HG03095 (cell line): Measurements from ENCODE around the gene HADH.
A peak's percentile ranks its signal among the peaks of the same experiment; 100 is the strongest.
"Not testable (repeated sequence)": the region's sequence is repeated elsewhere in the genome, so short reads cannot be mapped to it uniquely, and the experiment has no call there.

Source experiments
- ATAC-seq: cut with Tn5 transposase; IDR thresholded peaks from one replicate; pipeline ENCODE4 v1.9.1; 2021; ENCODE audit warnings: moderate library complexity; ENCODE audit not compliant: unreplicated experiment

Gene HADH

DNA sequence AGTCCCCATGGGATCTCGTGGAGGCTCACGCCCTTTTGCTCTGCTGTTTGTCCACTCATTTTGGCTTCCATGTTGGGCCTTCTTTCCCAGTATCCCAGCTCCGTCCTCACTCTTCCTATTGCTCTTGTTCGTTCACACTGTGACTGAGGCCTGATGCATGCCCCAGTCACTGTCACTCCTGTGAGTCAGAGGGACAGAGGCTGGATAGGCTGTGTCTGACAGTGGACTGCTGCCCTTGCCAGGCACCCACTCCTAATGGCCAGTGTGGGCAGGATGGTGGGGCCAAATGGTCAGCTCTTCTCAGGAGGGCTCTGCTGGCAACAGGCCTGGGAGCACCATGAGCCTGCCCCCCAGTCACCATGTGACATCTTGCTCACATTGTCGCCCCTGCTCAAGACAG is 40.0 kb downstream of the HADH start:
- ATAC-seq = no peak

DNA sequence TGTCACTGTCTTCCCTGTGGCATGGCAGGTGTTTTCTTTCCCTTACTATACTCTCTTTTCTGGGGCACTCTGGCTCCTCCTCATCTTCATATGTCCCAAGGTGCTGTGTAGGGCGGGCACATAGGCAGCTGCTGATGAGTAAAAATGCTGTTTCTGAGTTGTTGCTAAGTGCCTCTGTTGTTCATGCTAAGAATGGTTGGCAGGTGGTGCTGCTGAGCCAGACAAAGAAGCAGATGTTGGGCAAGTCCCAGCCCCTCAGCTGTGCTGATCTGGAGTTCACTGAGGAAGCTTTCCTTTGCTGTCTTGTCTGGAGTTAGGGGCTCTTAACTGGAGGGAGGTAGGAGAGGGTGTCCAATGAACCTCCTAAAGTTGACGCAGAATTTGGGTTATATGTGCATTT is 40.6 kb downstream of the HADH start:
- ATAC-seq = peak; percentile 96

DNA sequence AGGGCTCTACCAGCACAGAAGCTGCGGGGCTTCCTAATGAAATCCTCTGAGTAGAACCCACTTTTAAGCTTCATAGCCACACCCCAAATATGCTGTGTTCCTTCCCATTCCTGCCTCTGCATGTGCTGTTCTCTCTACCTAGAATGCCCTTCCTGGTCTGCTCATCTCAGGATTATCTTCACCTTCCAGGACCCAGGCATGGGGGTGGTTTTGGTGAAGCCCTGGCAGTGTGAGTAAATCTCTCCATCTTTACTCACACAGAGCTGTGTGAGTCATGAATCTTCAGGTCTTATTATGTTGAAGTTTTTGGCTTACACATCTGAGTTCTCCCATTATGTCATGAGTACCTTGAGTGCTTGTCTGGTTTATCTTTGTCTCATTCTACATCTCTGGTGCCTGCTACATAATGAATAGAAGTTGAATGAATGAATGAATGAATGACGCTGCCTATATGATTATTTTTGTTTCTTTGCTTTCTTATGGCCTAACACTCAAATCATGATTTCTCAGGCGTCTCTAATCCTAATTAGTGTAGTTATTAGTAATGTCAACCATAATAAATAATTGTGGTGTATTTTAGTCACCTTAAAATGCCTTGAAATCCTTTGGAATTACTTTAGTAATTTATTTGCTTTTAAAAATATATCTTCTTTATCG is 41.9 kb downstream of the HADH start:
- no peak for ATAC-seq

DNA sequence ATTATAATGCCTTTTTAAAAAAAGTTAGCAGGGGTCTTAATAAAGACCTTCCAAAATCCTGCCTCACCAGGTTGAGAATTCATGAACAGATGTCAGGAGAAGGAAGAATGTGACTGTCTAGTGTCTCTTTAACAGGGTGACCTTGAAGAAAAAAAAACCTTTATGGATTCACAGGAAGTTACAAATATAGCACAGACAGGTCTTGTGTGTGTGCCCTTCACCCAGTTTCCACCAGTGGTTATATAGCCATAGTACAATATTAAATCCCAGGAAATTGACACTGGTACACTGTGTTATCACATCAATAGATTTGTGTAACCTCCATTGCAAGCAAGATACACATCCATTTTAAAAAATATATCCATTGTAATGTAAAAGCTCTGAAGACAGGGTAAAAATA is 43.7 kb downstream of the HADH start:
- no peak for ATAC-seq

DNA sequence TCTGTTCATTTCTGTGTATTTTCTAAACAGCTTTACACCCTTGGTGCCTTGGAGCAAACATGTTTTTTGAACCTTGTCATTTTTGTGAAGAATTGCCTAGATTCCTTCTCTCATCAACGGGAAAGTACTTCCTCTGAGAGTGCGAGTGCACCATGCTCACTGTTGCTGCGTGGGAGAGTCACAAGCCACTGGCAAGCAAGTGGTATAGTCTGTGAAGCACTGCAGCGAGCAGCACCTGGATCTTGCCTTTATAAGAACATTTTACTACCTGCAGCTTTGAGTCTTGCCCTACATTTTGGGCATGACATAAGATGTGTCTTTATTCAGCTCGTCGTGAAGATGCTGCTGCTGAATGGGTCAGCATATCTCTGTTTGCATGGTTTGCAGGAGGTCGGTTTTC is 44.9 kb downstream of the HADH start:
- no peak for ATAC-seq

DNA sequence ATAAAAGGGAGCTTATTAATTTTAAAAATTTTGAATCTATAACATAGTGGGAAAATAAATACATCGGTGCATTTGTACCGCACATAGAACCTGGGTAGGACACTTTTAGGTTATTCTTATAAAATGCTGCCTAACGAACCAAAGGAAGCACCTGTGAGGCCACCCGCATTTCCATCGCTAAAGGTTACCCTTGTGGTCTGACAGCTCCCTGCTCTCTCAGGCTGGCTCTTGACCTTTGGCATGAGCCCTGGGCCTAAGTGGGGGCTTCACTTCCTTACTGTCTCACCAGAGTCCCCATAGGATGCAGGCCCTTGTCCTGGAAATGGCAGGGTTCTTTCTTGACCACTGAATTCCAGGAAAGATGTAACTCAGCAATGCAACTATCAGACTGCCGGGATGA is 46.0 kb downstream of the HADH start:
- ATAC-seq = peak; percentile 21

DNA sequence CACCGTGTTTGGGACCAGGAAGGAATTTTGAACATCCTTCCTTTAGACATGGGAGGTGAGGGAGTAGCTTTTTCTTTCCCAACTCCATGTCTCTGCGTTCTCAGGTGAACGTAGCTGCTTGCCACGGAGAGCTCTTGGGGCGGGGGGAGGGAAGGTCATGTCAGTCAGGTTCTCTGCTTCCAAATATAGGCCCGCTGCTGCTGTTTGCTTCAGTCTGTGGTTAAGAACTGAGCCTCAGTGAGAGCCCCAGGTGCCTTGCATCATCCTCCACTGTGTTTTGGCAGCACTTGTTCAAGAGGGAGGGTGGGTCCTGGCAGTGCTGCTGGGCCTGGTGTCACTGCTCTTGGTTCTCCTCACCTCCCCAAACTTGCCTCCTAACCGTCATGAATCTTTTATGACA is 46.5 kb downstream of the HADH start:
- peak; percentile 96 for ATAC-seq

DNA sequence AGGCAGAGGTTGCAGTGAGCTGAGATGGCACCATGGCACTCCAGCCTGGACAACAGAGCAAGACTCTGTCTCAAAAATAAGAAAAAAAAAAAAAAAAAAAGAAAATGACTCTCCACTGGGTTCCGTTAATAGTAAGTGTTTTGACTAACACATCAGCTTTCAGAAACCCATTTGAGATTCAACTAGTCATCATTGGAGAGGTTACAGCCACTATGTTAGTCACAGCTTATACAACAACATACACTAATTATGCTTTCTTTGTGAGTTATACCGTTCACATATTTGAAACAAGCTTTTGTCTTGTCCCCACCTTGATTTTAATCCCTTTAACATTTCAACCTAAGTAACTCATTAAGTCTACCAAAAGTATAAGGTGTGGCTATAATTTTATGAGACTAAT is 48.2 kb downstream of the HADH start:
- no peak for ATAC-seq

DNA sequence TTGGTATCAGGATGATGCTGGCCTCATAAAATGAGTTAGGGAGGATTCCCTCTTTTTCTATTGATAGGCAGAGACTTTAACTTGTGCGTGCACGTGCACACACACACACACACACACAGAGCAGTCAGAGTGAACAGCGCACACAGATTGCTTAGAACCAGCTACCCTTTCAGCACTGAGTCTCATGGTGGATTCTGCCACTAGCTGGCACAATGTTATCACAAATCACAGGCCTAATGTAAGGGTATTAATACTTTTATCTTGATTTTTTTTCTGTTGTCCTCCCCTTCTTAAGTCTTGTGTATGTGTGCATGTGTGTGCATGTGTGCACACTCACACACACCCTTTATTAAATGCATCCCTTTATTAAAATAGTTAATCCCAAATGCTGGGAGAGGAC is 53.2 kb downstream of the HADH start:
- no peak for ATAC-seq

DNA sequence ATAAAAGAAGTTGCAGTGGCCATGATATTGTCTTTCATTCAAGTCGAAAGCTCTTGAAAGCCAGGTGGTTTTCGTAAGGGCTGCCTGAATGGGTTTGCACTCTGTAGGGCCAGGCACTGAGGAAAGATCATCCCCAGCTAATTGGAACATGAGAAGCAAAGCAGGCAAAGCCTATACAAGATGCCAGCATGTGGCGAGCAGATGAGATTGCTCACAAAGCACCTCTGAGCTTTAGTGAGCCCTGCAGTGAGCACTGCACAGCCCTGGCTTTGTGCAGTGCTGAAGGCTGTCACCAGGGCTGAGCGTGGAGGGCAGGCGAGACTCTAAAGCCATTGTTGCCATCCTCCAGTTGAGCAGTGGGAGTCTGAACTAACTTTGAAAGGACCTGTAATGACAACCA is 53.8 kb downstream of the HADH start:
- ATAC-seq = no peak

DNA sequence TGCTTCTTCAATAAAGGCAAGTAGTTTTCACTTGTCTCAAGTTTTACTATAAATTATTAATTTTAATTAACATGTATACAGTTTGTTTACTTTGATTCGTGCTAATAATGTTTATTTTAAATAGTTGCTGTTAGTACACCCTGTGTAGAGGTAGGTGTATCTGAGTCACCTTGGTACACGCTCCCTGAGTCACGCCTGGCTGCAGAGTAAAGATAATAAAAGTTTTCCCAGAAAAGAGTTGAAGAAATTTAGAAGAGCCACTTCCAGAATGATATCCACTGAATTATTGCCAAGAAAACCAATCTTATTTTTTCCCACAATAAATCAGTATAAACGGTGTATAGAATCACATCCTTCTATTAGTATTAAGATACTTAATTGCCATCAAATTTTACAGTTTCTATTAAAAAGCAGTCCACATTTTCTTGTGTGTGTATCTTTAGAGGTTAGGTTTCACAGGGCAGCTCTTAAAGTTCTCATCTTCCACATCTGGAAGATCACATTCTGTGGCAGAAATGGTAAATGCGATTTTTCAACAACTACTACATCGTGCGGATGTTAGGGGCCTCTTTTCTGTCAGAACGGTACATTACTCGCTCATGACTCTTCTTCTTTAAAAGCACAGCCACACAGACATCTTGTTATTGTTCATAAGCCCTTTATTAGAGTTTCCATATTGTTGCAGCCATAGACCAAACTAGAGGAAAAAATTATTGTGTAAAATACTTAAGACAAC is 55.4 kb downstream of the HADH start:
- ATAC-seq = no peak

DNA sequence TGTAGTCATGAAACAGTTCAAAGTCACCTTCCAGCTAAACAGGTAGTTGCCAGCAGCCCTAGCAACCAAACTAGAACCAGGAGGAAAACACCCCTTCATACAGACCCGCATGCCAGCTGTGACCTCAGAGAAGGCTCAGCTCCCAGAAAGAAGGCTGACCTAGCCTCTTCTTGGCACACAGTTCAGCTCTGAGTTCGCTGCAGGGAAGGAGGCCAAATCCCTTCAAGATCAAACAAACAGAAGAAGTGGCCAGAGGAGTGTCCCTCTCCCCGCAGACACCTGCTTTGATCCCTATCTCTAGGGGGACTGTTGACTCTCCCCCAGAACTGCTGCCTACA is 56.0 kb downstream of the HADH start:
- no peak for ATAC-seq

DNA sequence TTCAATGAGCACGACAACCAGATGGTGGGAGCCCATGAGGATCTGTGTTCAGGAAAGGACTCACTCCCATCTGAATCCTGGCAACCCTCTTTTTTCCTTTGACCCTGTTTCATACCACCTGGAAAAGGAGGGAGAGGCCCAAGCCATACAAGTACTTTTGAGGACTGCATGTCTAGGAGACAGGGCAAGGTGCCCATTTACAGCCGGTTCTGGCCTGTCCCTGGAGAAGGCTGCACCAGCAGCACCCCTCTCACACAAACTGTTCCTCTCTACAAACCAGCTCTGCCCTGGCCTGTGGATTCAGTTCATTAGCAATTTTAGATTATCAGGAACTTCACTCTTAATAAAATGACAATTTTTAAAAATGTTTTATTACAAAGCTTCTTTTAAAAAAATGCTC is 57.5 kb downstream of the HADH start:
- no peak for ATAC-seq

DNA sequence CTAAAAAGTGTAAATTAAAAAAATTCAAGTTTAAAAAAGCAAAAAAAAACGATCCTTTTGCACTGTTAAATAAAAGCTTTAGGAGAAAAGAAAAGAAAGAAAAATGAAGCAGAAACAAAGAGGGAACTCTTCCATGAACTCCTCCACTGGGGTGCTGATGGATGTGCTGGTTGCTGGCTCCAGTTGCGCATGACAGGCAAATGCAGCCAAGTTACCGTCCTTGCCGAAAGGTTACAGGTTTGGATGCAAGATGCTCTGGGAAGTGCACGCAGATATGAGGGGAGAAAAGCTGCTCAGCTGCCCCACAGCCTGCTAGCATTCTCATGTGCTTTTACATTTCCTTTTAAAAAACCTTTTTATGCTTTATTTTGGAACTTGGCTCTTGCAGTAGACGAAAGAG is 58.5 kb downstream of the HADH start:
- ATAC-seq = no peak

DNA sequence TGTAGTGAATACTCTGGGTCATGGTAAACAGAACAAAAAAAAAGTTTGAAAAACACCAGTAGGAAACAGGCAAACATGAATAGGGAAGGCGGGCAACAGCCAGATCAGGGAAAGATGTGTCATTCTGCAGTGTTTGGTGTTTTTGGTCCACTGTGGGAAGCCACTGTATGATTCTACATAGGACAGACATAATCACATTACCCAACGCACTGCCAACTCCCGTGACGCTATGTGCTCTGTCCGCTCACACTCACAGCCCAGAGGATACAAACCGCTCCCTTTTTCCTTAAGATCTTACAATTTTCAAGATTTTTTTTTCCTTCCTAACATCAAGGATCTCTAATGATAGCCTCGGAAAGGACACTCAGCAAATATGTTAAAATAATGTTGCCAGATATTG is 59.3 kb downstream of the HADH start:
- no peak for ATAC-seq

DNA sequence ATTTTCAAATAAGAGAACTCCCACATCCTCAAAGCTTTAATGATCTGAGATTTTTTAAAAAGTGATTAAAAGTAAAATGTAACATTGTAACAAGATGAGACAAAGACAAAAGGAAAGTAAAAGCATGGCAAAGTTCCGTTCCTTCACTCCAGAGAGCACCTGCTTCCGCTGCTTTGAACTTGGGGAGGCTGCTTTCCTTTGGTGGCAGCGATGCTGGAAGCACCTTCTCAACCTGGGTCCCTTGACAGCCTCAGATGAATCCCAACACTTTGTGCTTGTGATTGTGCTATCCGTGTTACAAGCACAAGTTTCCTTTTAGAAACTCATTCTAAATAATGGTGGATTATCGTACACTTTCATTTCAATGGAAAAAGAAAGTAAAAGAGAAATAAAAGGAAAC is 59.7 kb downstream of the HADH start:
- ATAC-seq = no peak

DNA sequence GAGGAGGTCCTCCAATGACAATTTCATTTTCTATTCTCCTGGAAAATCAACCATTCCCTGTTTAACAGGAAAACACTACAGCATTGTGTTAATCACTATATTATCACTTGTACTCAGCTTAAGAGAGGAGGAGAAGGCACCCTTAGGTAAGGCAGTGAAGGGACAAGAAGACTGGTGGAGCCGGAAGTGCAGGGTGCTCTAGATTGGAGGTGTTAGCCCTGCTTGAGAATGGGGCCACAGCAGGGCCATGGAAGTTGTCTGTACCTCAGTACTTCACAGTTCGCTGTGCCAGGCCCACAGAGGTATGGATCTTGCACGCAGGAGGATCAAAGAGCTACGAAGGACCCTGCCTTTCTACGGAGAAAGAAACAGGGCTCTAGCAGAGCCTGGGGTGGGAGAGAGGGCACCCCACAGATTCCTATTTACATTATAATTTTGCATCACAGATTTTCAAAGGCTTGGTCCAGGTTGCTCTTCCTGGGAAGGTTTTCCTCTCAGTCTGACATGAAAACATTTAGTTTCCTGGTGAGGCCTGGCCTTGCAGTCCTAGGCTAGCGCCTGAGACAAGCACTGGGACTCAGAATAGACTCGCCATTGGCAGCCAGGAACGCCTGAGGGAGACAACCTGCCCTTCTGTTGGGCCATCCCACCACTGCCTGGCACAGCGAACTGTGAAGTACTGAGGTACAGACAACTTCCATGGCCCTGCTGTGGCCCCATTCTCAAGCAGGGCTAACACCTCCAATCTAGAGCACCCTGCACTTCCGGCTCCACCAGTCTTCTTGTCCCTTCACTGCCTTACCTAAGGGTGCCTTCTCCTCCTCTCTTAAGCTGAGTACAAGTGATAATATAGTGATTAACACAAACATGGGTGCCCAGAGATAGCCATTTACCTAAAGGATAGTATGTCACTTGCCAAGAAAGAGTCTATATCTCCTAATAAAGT is 60.8 kb downstream of the HADH start:
- ATAC-seq = not testable (repeated sequence)

DNA sequence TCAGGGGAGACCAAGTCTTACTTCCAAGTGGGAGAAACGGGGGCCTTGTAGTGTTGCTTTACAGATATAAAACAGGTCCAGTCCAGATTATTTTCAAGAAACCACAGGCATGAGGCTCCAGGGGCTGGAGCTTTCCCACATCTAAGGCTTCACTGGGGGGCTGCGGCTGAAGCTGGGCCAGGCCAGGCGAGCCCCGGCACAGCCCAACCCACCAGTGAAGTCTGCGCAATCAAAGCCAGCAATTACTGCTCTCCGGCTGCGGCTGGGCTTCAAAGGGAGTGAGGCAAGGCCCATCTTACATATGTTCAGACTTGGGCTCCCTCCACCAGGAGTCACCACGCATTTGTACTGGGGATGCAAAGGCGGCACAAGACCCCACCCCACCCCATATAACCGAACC is 61.7 kb downstream of the HADH start:
- ATAC-seq = no peak

DNA sequence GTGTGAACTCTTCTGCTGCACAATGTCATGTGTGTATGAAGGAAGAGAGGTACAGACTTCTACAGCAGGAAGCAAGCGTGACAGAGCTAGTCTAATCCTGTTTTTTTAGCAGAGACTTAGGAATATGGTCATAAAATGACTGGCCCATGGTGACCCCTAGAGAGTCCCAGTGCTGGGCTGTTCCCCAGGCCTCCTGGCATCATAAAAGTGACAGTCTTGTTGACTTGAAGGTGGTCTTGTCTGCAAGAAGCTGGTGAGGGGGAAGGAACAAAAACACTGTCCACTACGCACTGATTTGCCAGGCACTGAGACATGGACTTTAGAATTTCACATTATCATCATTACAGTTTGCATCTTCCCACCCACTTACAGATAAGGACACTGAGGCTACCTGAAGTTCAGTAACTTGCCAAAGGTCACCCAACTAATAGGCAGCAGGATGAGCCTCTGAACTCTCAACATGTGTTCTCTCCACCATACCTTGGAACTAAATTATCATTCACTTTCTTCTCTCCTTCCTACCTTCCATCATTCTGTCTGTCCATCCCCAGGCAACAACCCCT is 63.0 kb downstream of the HADH start:
- ATAC-seq = no peak

DNA sequence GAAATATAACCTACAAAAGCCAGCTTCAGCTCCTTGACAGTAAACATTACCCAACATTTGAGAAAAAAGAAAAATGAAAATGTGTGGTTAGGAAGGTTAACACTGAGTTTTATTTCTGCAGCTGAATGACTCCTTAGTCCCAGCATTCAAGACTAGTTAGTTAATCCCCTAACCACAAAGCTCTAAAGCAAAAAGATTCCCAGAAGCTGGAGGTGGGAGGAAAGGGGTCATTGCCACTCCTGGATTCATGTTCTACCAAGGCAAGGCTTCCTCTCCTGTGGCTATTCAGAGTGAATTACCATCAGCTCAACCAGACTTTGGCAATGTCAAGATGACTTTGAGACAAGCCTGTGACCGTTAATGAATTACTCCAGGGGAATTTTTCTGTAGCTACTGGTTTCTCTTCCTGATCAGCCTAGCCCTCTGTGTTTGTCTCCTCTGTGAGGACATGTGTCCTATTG is 63.6 kb downstream of the HADH start:
- peak; percentile 96 for ATAC-seq

DNA sequence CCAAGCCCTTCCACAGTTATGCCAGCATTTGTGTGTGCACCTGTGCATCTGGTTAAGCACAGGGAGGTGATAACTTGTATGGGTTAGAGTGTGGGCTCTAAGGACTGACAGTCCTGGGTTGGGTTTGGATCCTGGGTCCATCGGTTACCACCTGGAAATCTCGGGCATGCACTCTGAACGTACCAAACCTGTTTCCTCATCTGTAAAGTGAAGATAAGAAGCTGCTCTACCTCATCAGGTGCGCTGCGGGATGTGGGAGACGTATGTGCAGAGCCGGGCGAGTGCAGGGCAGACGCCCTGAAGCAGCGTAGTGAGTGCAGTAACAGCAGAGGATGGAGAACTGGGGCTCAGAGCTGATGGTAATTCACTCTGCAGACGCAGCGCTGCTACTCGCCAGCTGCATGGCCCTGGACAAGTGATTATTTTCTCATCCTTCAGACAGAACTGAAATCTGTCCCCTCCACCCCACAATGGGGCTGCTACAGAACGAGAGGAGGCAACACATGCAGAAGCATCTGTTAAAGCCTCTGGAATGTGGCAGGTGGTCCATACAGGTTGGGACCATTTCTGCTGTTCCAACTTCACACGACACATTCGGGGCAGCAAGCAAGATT is 64.4 kb downstream of the HADH start:
- no peak for ATAC-seq
